Measurements from ENCODE around the gene ARHGEF18.
"Not testable (repeated sequence)": the region's sequence is repeated elsewhere in the genome, so short reads cannot be mapped to it uniquely, and the experiment has no call there.

Gene ARHGEF18

DNA sequence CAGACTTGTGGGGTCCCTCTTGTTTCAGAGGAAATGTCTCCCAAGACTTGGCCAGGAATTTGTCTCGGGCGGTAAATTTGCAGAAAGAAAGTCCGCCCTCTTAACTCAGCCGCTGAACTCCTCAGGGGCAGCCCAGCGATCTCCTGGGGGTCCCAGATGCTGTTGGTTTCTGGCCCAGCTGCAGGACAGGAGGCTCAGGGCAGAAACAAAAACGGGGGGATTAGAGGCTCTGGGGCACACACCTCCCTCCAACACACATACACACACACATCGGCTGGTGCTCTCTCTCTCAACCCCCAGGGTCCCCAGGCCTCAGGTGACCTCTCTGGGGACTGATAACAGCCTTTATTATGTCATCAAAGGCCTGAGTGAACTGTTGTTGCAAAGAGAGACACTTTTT, 7.1 kb downstream of the ARHGEF18 start:
- no peak for TF ChIP-seq JUND (IDR thresholded peaks at IDR 0.05; ENCODE audit: low read depth)
- in situ Hi-C loops (cut with HindIII; ENCODE audit: low pct_unique_long_range_greater_than_20kb, low sequenced_read_pairs), result no loop called here
- no peak for DNase-seq (ENCODE audit: low read depth in 1 of 2, low spot score in 1 of 2)

DNA sequence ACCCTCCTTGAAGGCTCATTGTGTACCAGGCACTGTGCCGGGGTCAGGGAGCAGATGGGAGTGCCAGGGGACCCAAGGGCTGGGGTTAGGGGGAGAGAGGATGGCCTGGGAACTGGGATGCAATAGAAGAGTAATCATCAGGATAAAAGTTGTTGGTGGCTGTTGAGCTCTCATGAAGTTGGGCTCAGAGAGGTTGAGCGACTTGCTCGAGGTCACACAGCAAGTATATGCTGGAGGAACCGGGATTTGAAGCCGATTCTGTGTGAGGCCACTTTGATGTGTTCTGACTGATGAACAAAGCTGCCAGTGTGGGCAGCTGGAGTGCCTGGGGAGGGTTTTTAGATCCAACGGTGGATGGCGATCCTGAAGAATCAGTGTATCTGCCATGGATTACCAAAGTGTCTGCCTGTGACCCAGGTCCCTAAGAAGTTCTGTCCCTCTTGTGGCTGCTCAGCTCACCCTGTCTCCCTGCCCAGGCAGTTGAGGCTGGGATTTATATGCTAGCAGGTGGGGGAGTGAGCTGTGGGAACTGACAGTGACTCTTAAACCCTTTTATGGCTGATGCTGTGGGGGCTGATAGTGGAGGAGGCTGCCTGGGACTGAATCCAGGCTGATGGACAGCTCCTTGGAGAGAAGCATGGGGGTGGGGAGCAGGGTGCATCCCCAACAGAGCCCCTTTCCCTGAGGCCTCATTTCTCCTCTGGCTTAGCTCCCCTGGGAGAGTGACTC, 8.3 kb downstream of the ARHGEF18 start:
- TF ChIP-seq JUND (IDR thresholded peaks at IDR 0.05; ENCODE audit: low read depth), result no peak
- no peak for DNase-seq (ENCODE audit: low read depth in 1 of 2, low spot score in 1 of 2)
- in situ Hi-C loops (cut with HindIII; ENCODE audit: low pct_unique_long_range_greater_than_20kb, low sequenced_read_pairs), result no loop called here

DNA sequence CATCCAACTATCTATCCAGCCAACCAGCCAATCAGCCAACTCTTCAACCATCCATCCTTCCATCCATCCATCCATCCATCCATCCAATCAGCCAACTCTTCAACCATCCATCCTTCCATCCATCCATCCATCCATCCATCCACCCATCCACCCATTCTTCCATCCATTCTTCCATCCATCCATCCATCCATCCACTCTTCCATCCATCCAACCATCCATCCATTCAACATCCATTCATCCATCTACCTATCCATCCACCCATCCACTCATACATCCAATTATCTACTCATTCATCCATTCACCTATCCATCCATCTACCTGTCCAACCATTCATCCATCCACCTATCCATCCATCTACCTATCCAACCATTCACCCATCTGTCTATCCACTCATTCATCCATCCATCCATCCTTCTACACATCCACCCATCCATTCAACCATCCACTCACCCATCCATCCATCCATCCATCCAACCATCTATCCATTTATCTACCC, 9.4 kb downstream of the ARHGEF18 start:
- TF ChIP-seq JUND (IDR thresholded peaks at IDR 0.05; ENCODE audit: low read depth), result no peak
- in situ Hi-C loops (cut with HindIII; ENCODE audit: low pct_unique_long_range_greater_than_20kb, low sequenced_read_pairs), result no loop called here
- no peak for DNase-seq (ENCODE audit: low read depth in 1 of 2, low spot score in 1 of 2)

DNA sequence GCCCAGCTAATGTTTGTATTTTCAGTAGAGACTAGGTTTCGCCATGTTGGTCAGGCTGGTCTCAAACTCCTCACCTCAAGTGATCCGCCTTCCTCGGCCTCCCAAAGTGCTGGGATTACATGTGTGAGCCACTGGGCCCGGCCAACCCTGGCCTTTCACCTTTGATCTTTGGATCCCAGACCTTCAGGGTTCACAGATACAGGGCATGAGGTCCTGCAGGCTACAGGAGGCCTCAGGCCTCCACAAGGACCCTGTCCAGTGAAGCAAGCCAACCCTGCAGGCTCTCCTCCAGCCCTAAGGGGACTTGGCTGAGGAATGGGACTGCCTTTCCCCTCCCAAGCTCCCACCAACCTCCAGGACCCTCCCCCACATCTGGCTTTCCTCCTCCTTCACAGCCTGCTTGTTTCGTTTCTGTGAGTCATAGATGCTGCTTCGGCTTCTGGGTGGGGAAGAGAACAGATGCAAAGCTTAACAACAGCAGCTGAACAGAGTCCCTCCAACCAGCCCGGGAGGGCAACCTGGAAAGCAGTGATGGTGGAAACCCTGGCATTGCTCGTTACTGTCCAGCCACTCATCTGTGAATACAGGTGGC, 11.8 kb downstream of the ARHGEF18 start:
- DNase-seq (ENCODE audit: low read depth in 1 of 2, low spot score in 1 of 2), result no peak
- TF ChIP-seq JUND (IDR thresholded peaks at IDR 0.05; ENCODE audit: low read depth), result no peak
- in situ Hi-C loops (cut with HindIII; ENCODE audit: low pct_unique_long_range_greater_than_20kb, low sequenced_read_pairs), result no loop called here

DNA sequence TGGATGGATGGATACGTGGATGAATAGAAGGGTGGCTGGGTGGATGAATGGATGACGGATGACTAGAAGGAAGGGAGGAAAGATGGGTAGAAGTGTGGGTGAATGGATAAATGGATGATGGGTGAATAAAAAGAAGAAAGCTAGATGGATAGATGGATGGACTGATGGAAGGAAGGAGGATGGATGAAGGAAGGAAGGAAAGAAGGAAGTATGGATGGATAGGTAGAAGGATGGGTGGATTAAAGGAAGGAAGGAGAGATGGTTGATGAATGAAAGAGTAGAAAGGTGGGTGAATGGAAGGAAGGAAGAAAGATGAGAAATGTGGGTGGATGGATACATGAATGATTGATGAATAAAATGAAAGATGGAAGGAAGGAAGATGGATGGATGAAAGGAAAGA, 14.5 kb downstream of the ARHGEF18 start:
- TF ChIP-seq JUND (IDR thresholded peaks at IDR 0.05; ENCODE audit: low read depth), result no peak
- no peak for DNase-seq (ENCODE audit: low read depth in 1 of 2, low spot score in 1 of 2)
- in situ Hi-C loops (cut with HindIII; ENCODE audit: low pct_unique_long_range_greater_than_20kb, low sequenced_read_pairs), result no loop called here

DNA sequence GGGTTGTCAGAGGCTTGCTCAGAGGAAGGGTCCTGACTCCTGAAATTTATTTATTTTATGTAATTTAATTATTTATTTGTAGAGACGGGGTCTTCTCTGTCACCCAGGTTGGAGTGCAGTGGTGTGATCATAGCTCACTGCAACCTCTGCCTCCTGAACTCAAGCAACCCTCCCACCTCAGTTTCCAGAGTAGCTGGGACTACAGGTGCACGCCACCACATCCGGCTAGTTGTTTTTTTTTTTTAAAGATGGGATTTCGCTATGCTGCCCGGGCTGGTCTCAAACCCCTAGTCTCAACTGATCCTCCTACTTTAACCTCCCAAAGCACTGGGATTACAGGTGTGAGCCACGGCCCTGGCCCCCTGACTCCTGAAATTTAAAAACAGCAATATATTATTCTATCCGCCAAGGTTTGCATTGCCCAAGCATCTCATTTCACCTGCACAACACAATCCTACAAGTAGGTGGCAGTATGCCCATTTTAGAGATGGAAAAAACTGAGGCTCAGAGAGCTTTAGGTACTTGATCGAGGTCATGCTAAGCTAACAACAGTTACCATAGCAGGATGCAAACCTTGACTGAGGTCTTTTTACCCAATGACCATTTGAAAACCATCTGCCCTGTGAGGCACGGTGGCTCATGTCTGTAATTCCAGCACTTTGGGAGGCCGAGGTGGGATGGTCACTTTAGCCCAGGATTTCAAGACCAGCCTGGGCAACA, 18.1 kb downstream of the ARHGEF18 start:
- DNase-seq (ENCODE audit: low read depth in 1 of 2, low spot score in 1 of 2), result peak in 1 of 2 experiments; percentile 73
- no peak for TF ChIP-seq JUND (IDR thresholded peaks at IDR 0.05; ENCODE audit: low read depth)
- in situ Hi-C loops (cut with HindIII; ENCODE audit: low pct_unique_long_range_greater_than_20kb, low sequenced_read_pairs), result no loop called here

DNA sequence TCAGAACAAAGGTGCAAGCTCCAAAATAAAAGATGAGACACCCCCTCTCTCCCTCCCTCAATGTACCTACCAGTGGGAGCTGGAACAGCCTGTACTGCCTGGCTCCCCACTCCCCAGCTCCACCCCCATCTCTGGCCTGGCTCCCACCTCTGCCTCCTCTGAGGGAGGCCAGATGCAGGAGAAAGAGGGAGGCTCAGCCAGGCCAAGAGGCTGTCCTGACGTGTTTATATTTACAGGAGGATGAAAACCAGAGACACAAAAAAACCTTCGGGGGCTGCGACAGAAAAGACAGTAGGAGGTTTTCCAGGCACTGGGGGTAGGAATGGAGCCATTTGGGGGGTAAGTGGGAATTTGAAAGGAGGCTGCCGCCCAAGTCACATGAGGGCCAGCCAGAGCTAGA, 19.7 kb downstream of the ARHGEF18 start:
- no peak for TF ChIP-seq JUND (IDR thresholded peaks at IDR 0.05; ENCODE audit: low read depth)
- DNase-seq (ENCODE audit: low read depth in 1 of 2, low spot score in 1 of 2), result no peak
- in situ Hi-C loops (cut with HindIII; ENCODE audit: low pct_unique_long_range_greater_than_20kb, low sequenced_read_pairs), result no loop called here

DNA sequence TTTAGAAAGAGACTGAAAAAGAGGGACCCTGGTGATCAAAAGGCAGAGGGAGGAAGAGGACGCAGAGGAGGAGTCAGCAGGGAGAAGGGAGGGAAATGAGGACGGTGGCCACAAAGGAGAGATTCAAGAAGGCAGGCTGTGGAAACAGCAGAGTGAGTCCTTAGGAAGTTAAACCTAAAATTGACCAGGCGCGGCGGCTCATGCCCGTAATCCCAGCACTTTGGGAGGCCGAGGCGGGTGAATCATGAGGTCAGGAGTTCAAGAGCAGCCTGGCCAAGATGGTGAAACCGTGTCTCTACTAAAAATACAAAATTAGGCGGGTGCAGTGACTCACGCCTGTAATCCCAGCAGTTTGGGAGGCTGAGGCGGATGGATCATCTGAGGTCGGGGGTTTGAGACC, 20.1 kb downstream of the ARHGEF18 start:
- DNase-seq (ENCODE audit: low read depth in 1 of 2, low spot score in 1 of 2); in situ Hi-C loops (cut with HindIII; ENCODE audit: low pct_unique_long_range_greater_than_20kb, low sequenced_read_pairs): not testable (repeated sequence)

DNA sequence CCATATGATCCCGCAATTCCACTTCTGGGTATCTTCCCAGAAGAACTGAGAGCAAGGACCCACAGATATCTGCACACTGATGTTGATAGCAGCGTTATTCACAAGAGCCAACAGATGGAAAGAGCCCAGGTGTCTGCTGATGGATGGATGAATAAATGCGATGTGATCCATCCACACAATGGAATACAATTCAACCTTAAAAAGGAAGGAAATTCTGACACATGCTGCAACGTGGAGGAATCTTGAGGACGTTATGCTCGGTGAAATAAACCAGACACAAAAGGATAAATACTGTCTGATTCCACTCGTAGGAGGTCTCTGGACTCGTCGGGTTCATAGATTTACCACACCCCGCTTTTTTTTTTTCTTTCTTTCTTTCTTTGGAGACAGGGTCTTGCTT, 21.8 kb downstream of the ARHGEF18 start:
- DNase-seq (ENCODE audit: low read depth in 1 of 2, low spot score in 1 of 2), result no peak
- TF ChIP-seq JUND (IDR thresholded peaks at IDR 0.05; ENCODE audit: low read depth), result no peak
- in situ Hi-C loops (cut with HindIII; ENCODE audit: low pct_unique_long_range_greater_than_20kb, low sequenced_read_pairs), result no loop called here

DNA sequence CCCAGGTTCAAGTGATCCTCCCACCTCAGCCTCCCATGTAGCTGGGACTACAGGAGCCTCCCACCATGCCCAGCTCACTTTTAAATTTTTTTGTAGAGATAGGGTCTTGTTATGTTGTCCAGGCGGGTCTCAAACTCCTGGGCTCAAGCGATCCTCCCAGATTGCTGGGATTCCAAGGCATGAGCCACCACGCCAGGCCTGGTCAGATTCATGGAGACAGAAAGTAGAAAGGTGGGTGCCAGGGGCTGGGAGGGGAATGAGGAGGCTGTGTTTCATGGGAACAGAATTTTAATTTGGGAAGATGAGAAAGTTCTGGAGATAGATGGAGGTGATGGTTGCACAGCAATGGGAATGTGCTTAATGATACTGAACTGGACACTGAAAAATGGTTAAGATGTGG, 22.3 kb downstream of the ARHGEF18 start:
- DNase-seq (ENCODE audit: low read depth in 1 of 2, low spot score in 1 of 2), result no peak
- TF ChIP-seq JUND (IDR thresholded peaks at IDR 0.05; ENCODE audit: low read depth), result no peak
- in situ Hi-C loops (cut with HindIII; ENCODE audit: low pct_unique_long_range_greater_than_20kb, low sequenced_read_pairs), result no loop called here

DNA sequence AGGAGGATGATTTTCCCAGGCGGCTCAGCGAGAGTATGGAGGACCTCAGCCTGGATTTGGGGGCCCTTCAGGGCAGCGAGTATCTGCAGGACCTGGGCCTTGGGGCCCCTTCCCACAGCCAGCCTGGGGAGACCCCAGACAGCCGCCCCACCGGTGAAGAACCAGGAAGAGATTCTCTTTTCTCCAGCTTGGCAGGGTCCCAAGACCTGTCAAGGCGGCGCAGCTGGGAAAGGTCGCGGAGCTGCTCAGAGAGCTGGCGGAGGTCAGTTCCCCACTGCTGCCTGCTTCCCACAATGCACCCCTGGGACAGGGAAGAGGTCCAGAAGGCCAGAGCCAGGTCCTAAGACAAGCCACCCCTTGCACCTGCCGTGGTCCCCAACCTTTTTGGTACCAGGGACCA, 24.1 kb downstream of the ARHGEF18 start:
- in situ Hi-C loops (cut with HindIII; ENCODE audit: low pct_unique_long_range_greater_than_20kb, low sequenced_read_pairs), result no loop called here
- no peak for DNase-seq (ENCODE audit: low read depth in 1 of 2, low spot score in 1 of 2)
- TF ChIP-seq JUND (IDR thresholded peaks at IDR 0.05; ENCODE audit: low read depth), result no peak

DNA sequence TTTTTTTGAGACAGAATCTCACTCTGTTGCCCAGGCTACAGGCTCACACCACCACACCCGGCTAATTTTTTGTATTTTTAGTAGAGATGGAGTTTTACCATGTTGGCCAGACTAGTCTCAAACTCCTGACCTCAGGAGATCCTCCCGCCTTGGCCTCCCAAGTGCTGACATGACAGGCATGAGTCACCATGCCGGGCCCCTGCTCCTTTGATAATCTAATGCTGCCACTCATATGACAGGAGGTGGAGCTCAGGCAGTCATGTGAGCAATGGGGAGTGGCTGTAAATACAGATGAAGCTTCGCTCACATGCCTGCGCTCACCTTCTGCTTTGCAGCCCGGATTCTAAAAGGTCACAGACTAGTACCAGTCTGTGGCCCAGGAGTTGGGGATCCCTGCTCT, 25.1 kb downstream of the ARHGEF18 start:
- no peak for TF ChIP-seq JUND (IDR thresholded peaks at IDR 0.05; ENCODE audit: low read depth)
- no peak for DNase-seq (ENCODE audit: low read depth in 1 of 2, low spot score in 1 of 2)
- in situ Hi-C loops (cut with HindIII; ENCODE audit: low pct_unique_long_range_greater_than_20kb, low sequenced_read_pairs), result no loop called here

DNA sequence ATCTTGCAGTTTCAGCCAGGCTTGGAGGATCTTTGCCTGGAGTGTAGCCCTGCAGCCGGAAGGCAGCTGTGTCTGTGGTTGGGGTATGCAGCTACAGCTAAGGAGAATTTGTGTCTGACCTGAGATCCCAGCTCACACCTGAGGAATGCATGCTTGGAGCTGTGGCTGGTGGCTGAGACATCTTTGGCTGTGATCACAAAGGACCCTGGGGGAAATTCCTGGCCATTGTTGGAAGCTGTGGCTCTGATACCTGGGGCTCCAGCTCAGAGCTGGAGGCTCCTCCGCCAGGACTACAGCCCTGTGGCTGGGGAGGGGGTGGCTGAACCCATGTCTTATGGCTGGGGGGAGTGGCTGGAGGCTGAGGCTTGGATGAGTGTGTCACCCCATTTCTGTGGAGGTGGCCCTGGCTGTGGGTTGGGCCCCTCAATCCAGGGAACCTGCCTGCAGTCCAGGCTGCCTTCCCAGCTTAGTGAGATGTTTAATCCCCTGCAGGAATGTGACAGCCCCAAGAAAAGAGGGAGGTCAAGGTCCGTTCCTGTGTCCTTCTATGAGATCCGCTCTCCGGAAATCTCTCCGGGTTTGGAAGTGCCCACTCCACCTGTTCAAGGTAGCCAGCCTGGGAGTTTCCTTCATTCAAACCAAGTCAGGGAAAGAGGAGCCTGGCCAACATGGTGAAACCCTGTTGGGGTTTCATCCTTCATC, 27.6 kb downstream of the ARHGEF18 start:
- in situ Hi-C loops (cut with HindIII; ENCODE audit: low pct_unique_long_range_greater_than_20kb, low sequenced_read_pairs), result no loop called here
- TF ChIP-seq JUND (IDR thresholded peaks at IDR 0.05; ENCODE audit: low read depth), result no peak
- DNase-seq (ENCODE audit: low read depth in 1 of 2, low spot score in 1 of 2), result no peak
